MM.1S (cell line): ENCODE measurements around the gene LRRC8E.

Source experiments
- CTCF ChIP-seq: fragments of 300-600 bp; sonication (generic); IDR thresholded peaks from 2 replicates; pipeline ENCODE4 v1.5.1; 2016; ENCODE audit warnings: antibody characterized with exemption, low read length, mixed read lengths
- EZH2phosphoT487 ChIP-seq: fragments of 300-600 bp; sonication (generic); IDR thresholded peaks from 2 replicates; pipeline ENCODE4 v1.6.1; 2018; ENCODE audit warnings: antibody characterized with exemption, low read length

DNA sequence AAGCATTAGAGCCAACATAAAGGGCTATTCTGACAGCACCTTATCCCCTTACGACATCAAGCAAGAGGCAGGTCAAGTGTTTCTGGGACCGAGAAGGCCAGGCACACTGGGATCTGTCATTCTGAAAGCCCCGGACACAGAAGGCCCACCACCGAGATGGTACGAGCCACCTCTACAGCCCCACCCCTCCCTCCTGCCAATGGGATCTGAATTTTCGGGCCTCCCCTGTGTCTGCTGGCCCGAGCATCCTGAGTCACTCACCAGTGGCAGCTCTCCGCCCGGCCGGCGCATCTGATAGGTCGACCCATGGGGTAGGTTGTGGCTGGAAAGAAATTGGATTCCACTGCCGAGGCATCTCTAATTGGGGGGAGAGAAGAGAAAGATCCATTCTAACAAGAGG is 52.5 kb downstream of the LRRC8E start:
- TF ChIP-seq CTCF (no peak), EZH2phosphoT487 (no peak)
